ENCODE data around the gene TLR8.

DNA sequence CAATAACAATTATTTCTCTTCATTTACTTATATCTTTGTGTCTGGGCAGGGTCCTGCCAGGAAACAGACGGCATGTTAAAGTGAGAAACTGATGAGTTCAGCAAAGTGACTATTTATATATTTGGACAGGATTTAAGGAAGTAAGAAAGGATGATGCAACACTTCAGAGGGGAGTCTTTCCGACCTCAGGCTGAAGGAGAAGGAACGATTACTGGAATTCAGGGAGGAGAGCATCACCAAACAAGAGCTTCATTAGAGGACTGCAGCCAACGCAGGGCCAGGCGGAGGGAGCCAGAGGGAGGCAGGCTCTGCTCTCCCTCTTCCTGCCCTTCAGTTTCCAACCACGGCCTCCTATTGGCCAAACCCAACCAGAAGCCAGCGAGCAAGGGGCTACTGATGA lies 41.1 kb upstream of the TLR8 start:
- TF ChIP-seq, protein P1, sequence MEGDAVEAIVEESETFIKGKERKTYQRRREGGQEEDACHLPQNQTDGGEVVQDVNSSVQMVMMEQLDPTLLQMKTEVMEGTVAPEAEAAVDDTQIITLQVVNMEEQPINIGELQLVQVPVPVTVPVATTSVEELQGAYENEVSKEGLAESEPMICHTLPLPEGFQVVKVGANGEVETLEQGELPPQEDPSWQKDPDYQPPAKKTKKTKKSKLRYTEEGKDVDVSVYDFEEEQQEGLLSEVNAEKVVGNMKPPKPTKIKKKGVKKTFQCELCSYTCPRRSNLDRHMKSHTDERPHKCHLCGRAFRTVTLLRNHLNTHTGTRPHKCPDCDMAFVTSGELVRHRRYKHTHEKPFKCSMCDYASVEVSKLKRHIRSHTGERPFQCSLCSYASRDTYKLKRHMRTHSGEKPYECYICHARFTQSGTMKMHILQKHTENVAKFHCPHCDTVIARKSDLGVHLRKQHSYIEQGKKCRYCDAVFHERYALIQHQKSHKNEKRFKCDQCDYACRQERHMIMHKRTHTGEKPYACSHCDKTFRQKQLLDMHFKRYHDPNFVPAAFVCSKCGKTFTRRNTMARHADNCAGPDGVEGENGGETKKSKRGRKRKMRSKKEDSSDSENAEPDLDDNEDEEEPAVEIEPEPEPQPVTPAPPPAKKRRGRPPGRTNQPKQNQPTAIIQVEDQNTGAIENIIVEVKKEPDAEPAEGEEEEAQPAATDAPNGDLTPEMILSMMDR (conservative IDR thresholded peaks at IDR 0.05), result no peak
- no peak for TF ChIP-seq ZFX (IDR thresholded peaks at IDR 0.05)

All from C4-2B (cell line).